HG03097 (cell line): Measurements from ENCODE around the gene ARSA.
A peak's percentile ranks its signal among the peaks of the same experiment; 100 is the strongest.

Experiments used
- ATAC-seq: cut with Tn5 transposase; IDR thresholded peaks from one replicate; pipeline ENCODE4 v1.9.1; 2021; ENCODE audit not compliant: unreplicated experiment, low FRiP score

ARSA gene

DNA sequence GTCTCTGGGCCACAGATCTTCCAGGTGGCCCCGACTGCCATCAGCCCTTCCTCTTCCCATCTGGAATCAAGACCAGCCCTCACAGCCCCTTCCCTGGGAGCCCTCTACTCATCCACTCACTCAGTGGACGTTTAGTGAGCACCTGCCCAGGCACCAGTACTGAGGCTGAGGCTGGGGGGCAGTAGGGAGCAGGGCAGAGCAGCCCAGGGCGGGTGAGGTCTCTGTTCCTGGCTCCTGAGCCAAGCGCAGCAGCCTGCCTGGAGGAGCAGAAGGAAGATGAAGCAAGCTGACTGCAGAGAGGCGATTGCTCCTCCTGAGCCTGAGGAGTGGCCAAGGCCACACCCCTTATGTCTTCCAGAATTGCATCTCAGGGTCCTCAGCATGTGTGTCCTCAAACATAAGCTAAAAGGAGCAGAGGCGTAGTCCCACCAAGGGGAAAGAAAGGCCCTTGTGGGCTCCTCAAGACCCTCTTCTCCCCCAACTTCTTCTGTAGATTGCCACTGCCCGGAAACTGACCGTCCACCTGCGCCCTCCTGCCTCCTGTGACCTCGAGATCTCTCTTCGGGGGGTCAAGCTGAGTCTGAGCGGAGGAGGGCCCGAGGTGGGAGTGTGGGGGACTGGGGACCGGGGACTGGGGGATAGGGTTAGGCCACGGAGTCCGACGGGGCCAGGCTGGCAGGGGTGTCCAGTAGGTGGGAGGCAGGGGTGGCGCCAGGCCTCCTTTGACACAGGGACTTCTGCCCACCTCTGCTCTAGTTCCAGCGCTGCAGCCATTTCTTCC, 21.6 kb downstream of the ARSA start:
- ATAC-seq = no peak

DNA sequence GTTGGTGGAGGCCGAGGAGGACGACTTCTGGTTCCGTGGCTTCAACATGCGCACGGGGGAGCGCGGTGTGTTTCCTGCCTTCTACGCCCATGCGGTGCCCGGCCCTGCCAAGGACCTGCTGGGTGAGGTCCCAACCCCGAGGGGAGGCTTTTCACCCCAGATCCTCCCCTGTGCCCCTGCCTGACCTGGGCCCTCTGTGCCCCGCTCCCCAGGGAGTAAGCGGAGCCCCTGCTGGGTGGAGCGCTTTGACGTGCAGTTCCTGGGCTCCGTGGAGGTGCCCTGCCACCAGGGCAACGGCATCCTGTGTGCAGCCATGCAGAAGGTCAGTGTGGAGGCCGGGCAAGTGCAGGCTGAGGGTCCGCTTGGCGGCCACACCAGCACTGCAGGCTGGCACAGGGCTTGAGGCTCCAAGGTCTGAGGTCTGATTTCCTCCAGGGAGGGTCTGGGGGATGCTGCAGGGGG, 22.3 kb downstream of the ARSA start:
- ATAC-seq = no peak

DNA sequence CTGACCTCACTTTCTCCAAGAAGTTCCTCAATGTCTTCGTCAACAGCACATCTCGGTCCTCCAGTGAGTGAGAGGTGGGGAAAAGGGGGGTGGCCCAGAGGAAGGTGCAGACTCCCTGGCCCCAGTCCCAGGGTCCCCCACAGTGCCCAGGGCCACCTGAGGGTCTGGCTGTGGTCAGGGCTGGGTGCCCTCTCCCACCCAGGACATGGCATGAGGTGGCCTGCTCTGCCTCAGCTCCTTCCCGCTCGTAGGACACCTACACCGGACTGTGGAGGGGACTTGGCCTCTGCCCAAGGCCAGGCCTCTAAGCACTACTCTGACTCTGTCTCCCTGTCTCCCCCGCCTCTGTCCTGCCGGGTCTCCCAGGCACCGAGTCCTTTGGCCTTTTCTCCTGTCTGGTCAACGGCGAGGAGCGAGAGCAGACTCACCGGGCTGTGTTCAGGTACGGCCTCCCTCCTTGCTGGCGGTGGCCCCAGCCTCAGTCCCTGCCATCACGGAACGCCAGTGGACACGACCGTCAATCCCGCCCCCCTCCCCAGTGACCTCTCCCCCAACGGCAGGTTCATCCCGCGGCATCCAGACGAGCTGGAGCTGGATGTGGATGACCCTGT, 22.8 kb downstream of the ARSA start:
- ATAC-seq = no peak

DNA sequence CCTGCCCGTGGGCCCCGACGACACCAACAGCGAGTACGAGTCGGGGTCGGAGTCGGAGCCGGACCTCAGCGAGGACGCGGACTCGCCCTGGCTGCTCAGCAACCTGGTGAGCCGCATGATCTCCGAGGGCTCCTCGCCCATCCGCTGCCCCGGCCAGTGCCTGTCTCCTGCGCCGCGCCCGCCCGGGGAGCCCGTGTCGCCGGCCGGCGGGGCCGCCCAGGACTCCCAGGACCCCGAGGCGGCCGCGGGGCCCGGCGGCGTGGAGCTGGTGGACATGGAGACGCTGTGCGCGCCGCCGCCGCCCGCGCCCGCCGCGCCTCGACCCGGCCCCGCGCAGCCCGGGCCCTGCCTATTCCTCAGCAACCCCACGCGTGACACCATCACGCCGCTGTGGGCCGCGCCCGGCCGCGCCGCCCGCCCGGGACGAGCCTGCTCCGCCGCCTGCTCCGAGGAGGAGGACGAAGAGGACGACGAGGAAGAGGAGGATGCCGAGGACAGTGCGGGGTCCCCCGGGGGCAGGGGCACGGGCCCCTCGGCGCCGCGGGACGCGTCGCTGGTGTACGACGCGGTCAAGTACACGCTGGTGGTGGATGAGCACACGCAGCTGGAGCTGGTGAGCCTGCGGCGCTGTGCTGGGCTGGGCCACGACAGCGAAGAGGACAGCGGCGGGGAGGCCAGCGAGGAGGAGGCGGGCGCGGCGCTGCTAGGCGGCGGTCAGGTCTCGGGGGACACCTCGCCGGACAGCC, 23.5 kb downstream of the ARSA start:
- no peak for ATAC-seq

DNA sequence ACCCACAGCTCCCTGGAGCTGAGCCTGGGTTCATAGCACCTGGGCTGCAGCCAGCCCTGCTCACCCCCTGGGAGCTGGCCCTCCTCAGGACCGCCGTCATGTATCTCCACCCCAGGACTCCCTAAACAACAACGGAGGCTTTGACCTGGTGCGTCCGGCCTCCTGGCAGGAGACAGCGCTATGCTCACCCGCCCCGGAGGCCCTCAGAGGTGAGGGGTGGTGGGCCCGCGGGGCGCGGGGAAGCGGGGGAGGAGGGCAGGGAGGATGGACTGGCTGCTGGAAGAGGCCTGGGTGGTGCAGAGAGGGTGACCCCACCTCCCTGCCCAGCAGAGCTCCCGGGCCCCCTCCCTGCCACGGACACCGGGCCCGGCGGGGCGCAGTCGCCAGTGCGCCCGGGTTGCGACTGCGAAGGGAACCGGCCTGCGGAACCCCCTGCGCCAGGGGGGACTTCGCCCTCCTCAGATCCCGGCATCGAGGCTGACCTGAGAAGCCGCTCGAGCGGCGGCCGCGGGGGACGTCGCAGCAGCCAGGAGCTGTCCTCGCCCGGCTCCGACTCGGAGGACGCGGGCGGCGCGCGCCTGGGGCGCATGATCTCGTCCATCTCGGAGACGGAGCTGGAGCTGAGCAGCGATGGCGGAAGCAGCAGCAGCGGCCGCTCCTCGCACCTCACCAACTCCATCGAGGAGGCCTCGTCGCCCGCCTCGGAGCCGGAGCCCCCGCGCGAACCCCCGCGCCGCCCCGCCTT, 24.3 kb downstream of the ARSA start:
- no peak for ATAC-seq

DNA sequence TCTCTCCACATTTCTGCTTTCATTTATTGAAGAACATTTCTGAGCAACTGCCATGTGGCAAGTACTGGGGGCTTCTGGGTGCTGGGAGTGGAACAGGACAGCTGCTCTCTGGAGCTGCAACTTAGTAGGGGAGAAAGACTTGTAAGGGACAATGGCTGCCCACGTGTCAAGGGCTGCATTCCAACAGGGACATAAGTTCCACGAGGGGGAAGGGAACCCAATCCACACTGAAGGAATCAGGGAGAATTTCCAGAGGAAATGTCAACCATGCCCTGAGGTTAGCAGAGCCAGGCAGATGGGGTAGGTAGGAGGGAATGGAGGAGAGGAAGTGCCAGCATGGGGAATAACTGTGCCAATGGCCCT, 25.6 kb downstream of the ARSA start:
- ATAC-seq = no peak

DNA sequence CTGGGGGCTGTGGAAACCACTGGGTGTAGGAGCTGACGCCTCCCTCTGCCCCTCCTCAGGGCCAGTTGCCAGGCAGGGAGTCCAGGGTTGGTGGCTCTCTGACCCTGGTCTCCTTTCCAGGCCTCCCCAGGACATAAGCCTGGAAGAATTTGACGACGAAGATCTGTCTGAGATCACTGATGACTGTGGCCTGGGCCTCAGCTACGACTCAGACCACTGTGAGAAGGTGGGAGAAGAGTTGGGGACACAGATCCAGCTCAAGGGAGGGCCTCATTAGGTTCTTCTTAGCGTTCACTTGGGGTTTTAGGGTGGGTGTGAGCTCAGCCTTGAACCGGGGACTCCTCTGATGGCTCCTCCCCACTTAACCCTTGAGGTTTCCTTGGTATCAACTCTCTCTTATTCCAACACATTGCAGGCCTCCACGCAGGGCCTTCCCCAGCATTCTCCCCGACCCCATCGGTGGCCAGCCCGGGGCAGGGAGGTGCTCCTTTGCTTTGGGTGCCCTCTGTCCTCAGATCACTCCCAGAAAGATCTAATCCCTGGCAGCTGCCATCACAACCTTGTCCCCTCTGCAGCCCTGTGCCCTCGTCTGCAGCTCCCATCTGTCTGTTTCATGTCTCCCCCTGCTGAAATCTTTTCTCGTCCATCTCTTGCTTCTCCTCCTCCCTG, 26.1 kb downstream of the ARSA start:
- ATAC-seq = no peak

DNA sequence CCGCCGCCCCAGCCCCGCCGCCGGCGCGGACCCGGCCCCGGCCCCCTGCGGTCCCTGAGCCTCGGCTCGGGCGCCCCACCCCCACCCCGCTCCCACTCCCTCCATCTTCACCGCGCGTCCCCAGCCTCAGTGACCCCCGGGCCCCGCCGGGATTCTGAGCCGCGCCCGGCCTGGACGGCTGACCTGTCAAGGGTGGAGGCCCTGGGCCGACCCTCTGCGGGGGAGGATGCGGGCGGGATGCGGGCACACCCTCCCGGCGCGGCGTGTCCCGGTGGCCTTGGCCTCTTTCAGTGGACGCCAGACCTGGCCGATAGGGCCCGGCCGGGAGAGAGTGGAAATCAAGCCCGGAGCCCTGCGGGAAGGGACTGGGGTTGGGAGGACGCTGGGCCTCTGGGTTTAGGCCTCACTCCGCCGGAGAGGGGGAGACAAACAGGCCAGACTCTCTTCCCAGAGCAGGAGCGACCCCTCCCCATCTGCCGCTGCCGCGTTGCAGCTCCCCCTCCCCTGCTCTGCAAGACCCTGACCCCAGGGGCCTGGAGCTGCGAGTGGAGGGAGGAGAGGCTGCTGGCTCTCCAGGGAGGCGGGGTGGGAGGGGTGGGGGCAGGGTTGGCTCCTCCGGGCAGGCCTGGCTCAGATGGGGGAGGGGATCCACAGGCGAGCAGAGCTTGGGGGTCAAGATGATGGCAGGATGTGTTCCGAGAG, 26.8 kb downstream of the ARSA start:
- no peak for ATAC-seq

DNA sequence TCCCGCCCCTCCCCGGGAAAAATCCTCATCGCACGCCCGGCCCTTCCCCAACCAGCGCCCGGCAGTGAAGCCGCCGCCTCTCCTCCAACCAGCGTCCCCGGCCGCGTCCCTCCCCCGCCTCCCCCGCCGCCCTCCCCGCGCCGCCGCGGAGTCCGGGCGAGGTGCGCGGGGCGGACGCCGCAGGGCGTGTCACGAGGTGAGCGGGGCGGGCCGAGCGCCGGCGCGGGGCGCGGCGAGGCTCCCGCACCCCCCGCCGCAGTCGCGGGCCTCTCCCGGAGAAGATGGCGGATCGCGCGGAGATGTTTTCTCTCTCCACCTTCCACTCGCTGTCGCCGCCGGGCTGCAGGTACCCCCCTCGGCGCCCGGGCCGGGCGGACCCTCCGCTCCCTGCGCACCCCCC, 27.4 kb downstream of the ARSA start, which contains the start of gene MAPK8IP2:
Gene MAPK8IP2, plus strand, starts transcription at position 256 of the 400 bp plus-strand sequence. Its CDS starts 26 bp downstream, at position 282.
- ATAC-seq = no peak

DNA sequence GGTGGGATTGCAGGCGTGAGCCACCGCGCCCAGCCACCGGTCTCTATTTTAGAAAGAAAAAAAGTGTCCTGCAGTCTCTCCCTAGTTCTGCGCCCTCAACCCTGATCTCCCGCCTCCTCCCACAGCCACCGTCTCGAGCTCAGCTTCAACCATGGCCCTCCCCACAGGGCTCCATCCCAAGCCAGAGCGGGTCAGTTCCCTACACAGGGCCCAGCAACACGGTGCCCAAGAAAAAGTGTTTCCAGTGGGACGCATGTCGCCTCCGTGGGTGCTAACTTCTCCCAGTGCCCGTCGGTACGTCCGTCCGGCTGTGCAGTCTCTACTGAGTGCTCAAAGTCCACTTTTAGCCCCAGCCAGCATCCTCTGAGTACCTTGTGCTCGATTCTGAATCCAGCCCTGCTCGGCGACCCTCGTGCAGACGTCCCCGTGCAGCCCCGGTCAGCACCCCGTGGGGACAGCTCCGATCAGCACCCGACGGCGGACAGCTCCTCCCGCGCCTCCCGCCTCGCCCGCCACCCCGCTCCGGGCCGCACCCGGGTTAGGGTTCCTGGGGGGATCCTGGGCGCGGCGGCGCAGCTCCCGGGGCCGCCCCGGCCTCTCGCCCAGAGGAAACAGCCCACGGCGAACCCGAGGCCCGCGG, 28.0 kb downstream of the ARSA start:
- ATAC-seq = no peak

DNA sequence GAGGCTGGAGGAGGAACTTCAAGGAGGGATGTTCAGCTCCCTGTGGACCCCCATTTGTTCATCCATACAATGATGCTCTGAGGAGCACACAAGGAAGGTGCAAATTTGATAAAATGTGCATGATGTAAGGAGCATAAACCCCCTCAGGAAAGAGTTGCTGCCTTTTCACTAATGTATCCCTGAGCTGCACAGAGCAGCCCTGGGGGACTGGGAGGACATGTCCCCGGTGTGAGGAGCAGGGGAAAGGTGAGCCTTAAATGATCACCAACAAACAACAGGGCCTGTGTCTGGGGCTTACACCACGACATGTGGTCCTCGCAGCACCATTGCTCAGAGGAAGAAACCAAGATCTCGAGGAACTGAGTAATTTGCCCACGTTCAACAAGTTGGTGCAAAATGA, 30.9 kb downstream of the ARSA start:
- no peak for ATAC-seq

DNA sequence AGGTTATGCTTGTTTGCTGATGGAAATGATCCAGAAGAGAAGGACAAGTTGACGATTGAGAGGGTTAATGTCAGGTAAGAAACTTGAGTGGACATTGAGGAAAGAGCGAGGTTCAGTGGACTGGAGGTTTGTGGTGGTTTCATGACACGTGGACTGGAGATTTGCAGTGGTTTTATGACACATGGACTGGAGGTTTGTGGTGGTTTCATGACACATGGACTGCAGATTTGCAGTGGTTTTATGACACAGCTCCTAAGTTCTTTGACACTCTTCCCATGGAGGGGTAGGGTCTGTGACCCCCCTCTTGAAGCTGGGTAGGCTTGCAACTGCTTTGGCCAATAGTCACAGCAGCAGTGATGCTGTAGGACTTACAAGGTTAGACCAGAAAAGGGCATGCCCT, 32.8 kb downstream of the ARSA start:
- ATAC-seq = no peak

DNA sequence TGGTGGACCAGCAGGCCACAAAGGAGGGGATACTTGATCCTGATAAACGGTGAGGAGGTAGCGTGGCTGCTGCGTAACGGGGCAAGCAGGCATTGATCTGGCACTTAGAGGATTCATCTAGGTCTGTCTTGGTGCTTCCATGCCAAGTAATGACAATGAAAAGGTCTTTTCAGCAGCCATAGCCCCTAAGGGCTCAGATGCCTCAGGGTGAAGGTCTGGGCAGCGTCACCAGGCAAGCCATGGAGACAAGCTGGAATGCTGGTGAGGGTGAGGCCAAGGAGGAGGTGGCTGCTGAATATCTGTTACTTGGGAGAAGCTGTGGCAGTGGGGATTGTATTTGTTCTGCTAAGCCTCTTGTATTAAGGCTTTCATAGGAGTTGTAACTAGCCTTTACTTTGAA, 40.5 kb downstream of the ARSA start:
- ATAC-seq = no peak

DNA sequence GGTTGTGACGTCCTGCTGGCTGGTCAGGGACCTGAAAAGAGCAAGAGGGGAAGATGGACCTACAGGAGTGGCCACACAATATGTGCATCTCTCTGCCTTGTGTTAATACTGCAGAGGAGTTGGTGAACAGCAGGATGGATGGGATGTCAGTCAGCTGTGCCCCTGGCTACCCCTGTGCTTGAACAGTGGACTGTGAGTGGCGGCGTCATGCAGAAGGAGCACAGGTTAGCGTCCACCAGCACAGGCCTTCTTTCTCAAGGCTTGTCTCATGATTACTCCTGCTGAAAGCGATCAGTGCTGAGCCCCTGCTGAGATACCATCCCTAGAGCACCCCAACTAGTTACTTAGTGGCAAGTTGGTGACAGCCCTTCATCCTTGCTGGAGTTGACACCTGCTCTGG, 41.5 kb downstream of the ARSA start:
- no peak for ATAC-seq

DNA sequence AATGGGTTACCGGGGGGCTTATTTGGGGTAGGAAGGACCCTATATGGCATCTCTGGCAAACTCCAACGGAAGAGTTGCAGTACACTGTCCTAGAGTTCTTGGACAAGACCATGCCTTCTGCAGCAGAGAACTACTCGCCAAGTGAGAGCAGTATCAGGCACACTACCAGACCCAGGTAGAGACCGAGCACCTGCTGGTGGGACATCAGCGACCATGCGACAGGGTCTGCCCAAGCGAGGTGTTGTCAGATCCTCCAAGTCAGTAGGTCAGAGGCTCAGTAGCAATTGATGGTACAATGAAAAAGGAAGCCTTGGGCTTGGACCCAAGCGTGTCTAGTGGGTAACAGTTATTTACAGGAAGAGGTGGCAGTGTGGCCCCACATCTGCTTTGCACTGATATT, 42.2 kb downstream of the ARSA start:
- no peak for ATAC-seq

DNA sequence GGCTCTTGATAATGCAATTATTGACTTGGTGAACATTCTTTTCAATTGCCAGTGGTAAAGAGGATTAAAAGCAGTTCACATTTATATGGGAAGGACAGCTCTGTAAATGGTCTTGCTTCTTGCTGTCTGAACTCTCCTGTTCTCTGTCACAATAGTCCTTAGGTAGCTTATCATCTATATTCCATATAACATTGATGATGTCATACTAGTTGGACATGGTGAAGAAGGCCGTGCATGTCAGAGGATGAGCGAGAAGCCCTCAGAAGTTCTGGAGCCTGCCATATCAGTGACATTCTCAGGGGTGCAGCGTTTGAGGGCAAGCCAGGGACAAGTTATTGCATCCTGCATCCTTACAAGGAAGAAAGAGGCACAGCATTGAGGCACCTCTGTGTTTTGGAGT, 42.7 kb downstream of the ARSA start:
- no peak for ATAC-seq

DNA sequence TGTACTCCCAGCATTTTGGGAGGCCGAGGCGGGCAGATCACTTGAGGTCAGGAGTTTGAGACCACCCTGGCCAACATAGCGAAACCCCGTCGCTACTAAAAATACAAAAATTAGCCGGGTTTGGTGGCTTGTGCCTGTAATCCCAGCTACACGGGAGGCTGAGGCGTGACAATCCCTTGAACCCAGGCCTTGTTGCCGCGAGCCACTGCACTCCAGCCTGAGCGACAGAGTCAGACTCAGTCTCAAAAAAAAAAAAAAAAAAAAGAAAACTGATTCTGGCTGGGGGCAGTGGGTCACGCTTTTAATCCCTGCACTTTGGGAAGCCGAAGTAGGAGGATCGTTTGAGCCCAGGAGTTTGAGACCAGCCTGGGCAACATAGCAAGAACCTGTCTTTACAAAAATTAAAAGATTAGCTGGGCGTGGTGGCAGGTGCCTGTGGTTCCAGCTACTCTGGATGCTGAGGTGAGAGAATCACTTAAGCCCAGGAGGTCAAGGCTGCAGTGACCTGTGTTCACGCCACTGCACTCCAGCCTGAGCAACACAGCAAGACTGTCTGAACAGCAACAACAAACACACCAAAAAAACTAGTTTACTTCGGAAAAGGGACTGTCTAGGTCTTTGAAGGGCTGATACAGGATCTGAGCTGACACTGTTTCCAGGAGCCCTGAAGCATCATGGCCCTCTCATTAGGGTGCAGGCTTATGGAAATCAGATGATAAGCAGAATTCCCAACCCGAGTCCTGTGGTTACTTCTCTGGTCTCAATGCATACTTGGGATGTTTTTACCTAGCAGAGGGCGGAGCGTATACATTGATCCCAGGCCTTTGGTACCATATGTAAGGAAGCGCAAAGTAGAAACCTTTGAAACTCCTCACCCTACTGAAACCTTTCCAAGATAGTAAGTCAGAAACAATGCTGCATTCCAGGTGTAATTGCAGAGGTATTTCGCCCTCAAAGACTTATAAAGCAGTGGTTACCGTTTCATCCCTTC, 43.6 kb downstream of the ARSA start:
- ATAC-seq = no peak

DNA sequence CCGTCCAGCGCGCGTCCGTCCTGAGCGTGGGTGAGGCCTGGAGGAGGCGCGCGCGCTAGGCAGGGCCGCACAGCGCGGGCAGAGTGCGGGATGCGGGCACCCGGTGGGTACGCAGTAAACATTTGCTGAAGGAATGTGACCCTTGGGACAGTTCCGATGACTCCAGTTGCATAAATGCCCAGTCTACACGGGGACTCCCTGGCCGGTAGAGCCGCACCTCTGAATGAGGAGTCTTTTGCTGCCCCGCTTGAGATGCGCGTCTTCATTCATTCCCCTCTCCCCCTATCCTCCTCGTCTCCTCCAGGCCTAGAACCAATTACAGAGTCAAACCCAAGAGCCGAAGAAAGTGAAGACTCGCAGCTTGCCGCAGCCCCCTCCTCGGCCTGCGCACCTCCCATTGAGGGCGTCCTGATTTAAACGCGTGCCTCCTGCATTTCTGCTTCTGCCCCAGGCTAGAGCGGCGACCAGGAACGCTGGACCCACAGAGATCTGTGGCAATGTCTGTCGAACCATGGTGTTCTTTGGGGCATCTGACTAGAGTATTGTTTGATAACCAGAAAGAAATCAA, 44.6 kb downstream of the ARSA start:
- ATAC-seq = peak; percentile 20
